Hepatocyte (in vitro differentiated cells): ENCODE results near the gene MAD1L1.

Source experiments
- CTCF ChIP-seq: fragments of 200-600 bp; sonication (generic); IDR thresholded peaks from 2 replicates; pipeline ENCODE4 v1.5.1; 2016; ENCODE audit warnings: antibody characterized with exemption, mild to moderate bottlenecking; ENCODE audit not compliant: poor library complexity
- EZH2 ChIP-seq: fragments of 200-600 bp; sonication (generic); IDR thresholded peaks from 2 replicates; pipeline ENCODE4 v1.6.1; 2016; ENCODE audit warnings: antibody characterized with exemption, mild to moderate bottlenecking, borderline replicate concordance
- EZH2phosphoT487 ChIP-seq: fragments of 200-600 bp; sonication (generic); IDR thresholded peaks from one replicate; pipeline ENCODE4 v1.6.1; 2018; ENCODE audit warnings: antibody characterized with exemption, mild to moderate bottlenecking, low read depth, moderate library complexity; ENCODE audit not compliant: unreplicated experiment, severe bottlenecking

GRCh38 chr7:1975581-1975980 is 257.2 kb downstream of the MAD1L1 start:
- TF ChIP-seq CTCF (no peak), EZH2 (no peak), EZH2phosphoT487 (no peak)
